PC-9 (cell line): ENCODE measurements around the gene ATOX1. TPM values are rescaled to one million over a fixed set of nuclear protein-coding genes. Genes with fewer than 3 reads are reported as not detected.
A peak's percentile ranks its signal among the peaks of the same experiment; 100 is the strongest.

ENCODE experiments used
- BruUV-seq: library from RNA; stranded (reverse); fragments of 400-500 nt; replicated peaks from 2 replicates; lab custom pipeline; 2021; lab: Mats Ljungman, UMichigan
- CTCF ChIA-PET: fragments of 300-600 bp; sonication (Branson Sonifier 250); formaldehyde crosslinking; loops from one replicate; lab custom pipeline; 2022; ENCODE audit warnings: antibody characterized with exemption; lab: Charles Lee
- POLR2A ChIA-PET: fragments of 300-600 bp; sonication (Branson Sonifier 250); formaldehyde crosslinking; loops from one replicate; lab custom pipeline; 2022; ENCODE audit warnings: antibody characterized with exemption; ENCODE audit not compliant: unreplicated experiment; lab: Charles Lee
- DNase-seq, 2 experiments: peaks; one replicate each; pipeline versions ENCODE4 v3.0.0 to v3.0.0-alpha.2; 2015 to 2022; ENCODE audit warnings: mixed read lengths in 1 of 2
- H2AFZ ChIP-seq: fragments of 200-600 bp; sonication (generic); 2 replicates; pipeline ENCODE4 v1.8.1; 2017; ENCODE audit warnings: antibody characterized with exemption
- H3F3A ChIP-seq: fragments of 200-600 bp; sonication (generic); 2 replicates; pipeline ENCODE4 v1.8.1; 2017; ENCODE audit warnings: antibody characterized with exemption, mild to moderate bottlenecking, low read depth; ENCODE audit not compliant: insufficient read depth
- H3K27ac ChIP-seq: fragments of 200-600 bp; sonication (generic); 2 replicates; pipeline ENCODE4 v1.6.1; 2016; ENCODE audit warnings: mixed run types
- H3K27me3 ChIP-seq: fragments of 200-600 bp; sonication (generic); 2 replicates; pipeline ENCODE4 v1.6.1; 2016; ENCODE audit warnings: low read depth, mixed run types; ENCODE audit not compliant: insufficient read depth
- H3K36me3 ChIP-seq: fragments of 200-600 bp; sonication (generic); 2 replicates; pipeline ENCODE4 v1.6.1; 2016; ENCODE audit warnings: low read depth, mixed run types
- H3K4me1 ChIP-seq: fragments of 200-600 bp; sonication (generic); replicated peaks from 2 replicates; pipeline ENCODE4 v1.6.1; 2016; ENCODE audit warnings: mixed run types; ENCODE audit not compliant: insufficient read depth
- H3K4me2 ChIP-seq: fragments of 200-600 bp; sonication (generic); 2 replicates; pipeline ENCODE4 v1.6.1; 2017; ENCODE audit warnings: mixed run types
- H3K4me3 ChIP-seq: fragments of 200-600 bp; sonication (generic); 2 replicates; pipeline ENCODE4 v1.6.1; 2016; ENCODE audit warnings: mixed run types
- H3K79me2 ChIP-seq: fragments of 200-600 bp; sonication (generic); 2 replicates; pipeline ENCODE4 v1.6.1; 2017; ENCODE audit warnings: low read depth, mixed run types
- H3K9me2 ChIP-seq: fragments of 200-600 bp; sonication (generic); 2 replicates; pipeline ENCODE4 v1.8.1; 2017; ENCODE audit warnings: mild to moderate bottlenecking; ENCODE audit not compliant: insufficient read depth
- H3K9me3 ChIP-seq: fragments of 200-600 bp; sonication (generic); 2 replicates; pipeline ENCODE4 v1.8.1; 2016; ENCODE audit warnings: low read depth; ENCODE audit not compliant: insufficient read depth
- H4K20me1 ChIP-seq: fragments of 200-600 bp; sonication (generic); 2 replicates; pipeline ENCODE4 v1.8.1; 2017; ENCODE audit not compliant: insufficient read depth
- CTCF ChIP-seq: fragments of 200-600 bp; sonication (generic); conservative IDR thresholded peaks from 2 replicates; pipeline ENCODE4 v1.6.1; 2017; ENCODE audit warnings: mixed run types, antibody characterized with exemption, mild to moderate bottlenecking, moderate library complexity
- EZH2 ChIP-seq: fragments of 200-600 bp; sonication (generic); IDR thresholded peaks from 2 replicates; pipeline ENCODE4 v1.8.0; 2017; ENCODE audit warnings: antibody characterized with exemption, low read depth
- intact Hi-C: fragments of 100-400 bp; cut with micrococcal nuclease; formaldehyde crosslinking; loops from one replicate; pipeline ENCODE4 v1.10.0; 2022; ENCODE audit not compliant: unreplicated experiment
- total RNA-seq: library from RNA; stranded (reverse); gene quantifications from 2 replicates; pipeline ENCODE4 v1.2.3, GENCODE V29; 2021

The ATOX1 gene
- total RNA-seq, 1 experiment from 2014 or later, result 201 TPM

GRCh38 chr5:151772846-151773561 is 14.6 kb upstream of the ATOX1 start:
- peak overlapping the region; percentile 92 for H3K4me3 ChIP-seq
- ChIA-PET POLR2A (interaction anchor here (0.7 kb wide), 2 partner anchors 12 to 521 kb away, joined by 3 to 4 read pairs; no protein-coding TSS in a partner anchor), CTCF (no interaction called here)
- DNase-seq, result no peak
- no peaks in the 10 kb centered on the region for H3K27me3 ChIP-seq
- BruUV-seq, result TSS peak; percentile 49
- H3K4me2 ChIP-seq, result peak overlapping the region; percentile 94
- peaks cover 58% of the 10 kb centered on the region for H4K20me1 ChIP-seq
- intact Hi-C loops, result loop anchor here (5.0 kb wide), 3 partner anchors 326 to 696 kb away; partner anchors contain the start of genes GM2A and SLC36A1
- no peak for TF ChIP-seq CTCF
- no peak for TF ChIP-seq EZH2
- H3K9me3 ChIP-seq, result no peaks in the 10 kb centered on the region
- H2AFZ ChIP-seq, result no peak overlapping the region
- peaks cover 34% of the 10 kb centered on the region for H3K4me1 ChIP-seq
- H3K36me3 ChIP-seq, result peaks cover 28% of the 10 kb centered on the region
- H3K9me2 ChIP-seq, result no peaks in the 10 kb centered on the region
- peak overlapping the region; percentile 66; the same call in 1 of the 2 replicates for H3K27ac ChIP-seq
- no peaks in the 10 kb centered on the region; the same call in 1 of the 2 replicates for H3F3A ChIP-seq
- peaks cover 72% of the 10 kb centered on the region for H3K79me2 ChIP-seq

- TF ChIP-seq EZH2, result no peak
- no peak for TF ChIP-seq CTCF
- intact Hi-C loops, result loop anchor here (5.0 kb wide), 3 partner anchors 325 to 695 kb away; partner anchors contain the start of genes GM2A and SLC36A1
- ChIA-PET POLR2A (interaction anchor here (0.5 to 1.5 kb wide), 6 partner anchors 12 to 1012 kb away, joined by 3 to 5 read pairs (median 4); no protein-coding TSS in a partner anchor), CTCF (interaction anchor here (2.2 kb wide), 1 partner anchor 114 kb away, joined by 8 read pairs; no protein-coding TSS in a partner anchor)
- Histone ChIP-seq H3K4me1 (peaks cover 34% of the 10 kb centered on the region), H3F3A (no peaks in the 10 kb centered on the region; the same call in 1 of the 2 replicates), H3K27ac (peak overlapping the region; percentile 66), H3K79me2 (peaks cover 64% of the 10 kb centered on the region), H4K20me1 (peaks cover 51% of the 10 kb centered on the region), H3K9me3 (no peaks in the 10 kb centered on the region), H3K36me3 (peaks cover 21% of the 10 kb centered on the region), H3K4me2 (peak overlapping the region; percentile 94), H3K9me2 (no peaks in the 10 kb centered on the region), H2AFZ (no peak overlapping the region), H3K4me3 (peak overlapping the region; percentile 92), H3K27me3 (no peaks in the 10 kb centered on the region)
- peak in 1 of 2 experiments; percentile 29 for DNase-seq
- no TSS peak for BruUV-seq
Observed at GRCh38 chr5:151772029-151772845, 13.8 kb upstream of the ATOX1 start.
